Measurements from ENCODE around the gene DNAL4. TPM values are rescaled to one million over a fixed set of nuclear protein-coding genes. Genes with fewer than 3 reads are reported as not detected.

Gene DNAL4
- total and polyA plus RNA-seq, 2 of the 4 experiments (the other 2 are of a cell fraction), result 6.1 to 12.1 TPM

DNA sequence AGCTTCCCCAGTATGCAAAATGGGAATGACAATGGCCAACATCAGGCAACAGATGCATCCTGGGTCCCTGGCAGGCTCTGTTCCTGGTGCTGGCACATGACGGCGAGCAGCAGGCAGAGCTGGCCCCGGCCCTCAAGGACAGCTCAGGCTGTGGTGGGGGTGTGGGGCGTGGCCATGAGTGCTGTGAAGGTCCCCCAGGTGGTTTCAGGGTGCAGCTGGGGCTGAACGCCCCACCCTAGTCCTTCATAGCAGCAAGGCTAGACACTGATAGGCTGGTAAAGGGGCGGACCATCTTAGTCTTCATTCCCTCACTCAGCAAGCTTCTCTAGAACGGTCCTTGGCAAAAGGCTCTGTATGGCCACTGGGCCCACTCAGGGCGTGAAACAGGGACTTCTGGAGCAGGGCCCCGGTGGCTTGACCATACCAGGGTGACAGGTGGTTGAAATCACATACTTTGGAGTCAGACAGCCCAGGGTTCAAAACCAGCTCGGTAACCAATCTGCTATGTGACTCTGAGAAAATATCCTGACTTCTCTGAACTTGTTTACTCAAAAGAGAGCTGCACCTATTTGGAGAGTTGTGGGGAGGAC lies 34.8 kb upstream of the DNAL4 start:
- intact Hi-C loops (cut with micrococcal nuclease), result no loop called here
- Histone ChIP-seq H2BK15ac (ENCODE audit: low read depth, low read length) (no peak overlapping the region), H3K18ac (ENCODE audit: low read depth, low read length) (no peak overlapping the region), H3K36me3 (ENCODE audit: control insufficient read depth, insufficient read depth, low read length) (no peaks in the 10 kb centered on the region), H3K23ac (ENCODE audit: low read depth, low read length) (no peak overlapping the region), H3K27me3 (ENCODE audit: control insufficient read depth, insufficient read depth, low read length) (no peaks in the 10 kb centered on the region), H3K9ac (ENCODE audit: low read depth, low read length) (no peak overlapping the region), H3K4me2 (ENCODE audit: low read depth, low read length) (no peak overlapping the region), H3K79me1 (ENCODE audit: low read depth in 1 of 2, low read length in 2 of 2) (no peaks in the 10 kb centered on the region), H2AFZ (replicated peaks; ENCODE audit: low read length, poor library complexity) (no peak overlapping the region), H4K20me1 (ENCODE audit: insufficient read depth, low read length) (no peaks in the 10 kb centered on the region), H4K8ac (ENCODE audit: low read depth in 2 of 2, low read length in 2 of 2) (no peak overlapping the region), H2AK9ac (replicated peaks; ENCODE audit: low read depth, low read length, poor library complexity) (no peak overlapping the region), H2BK5ac (ENCODE audit: low read depth, low read length, poor library complexity, severe bottlenecking) (no peak overlapping the region), H3K4ac (ENCODE audit: low read depth, low read length) (no peak overlapping the region), H2AK5ac (ENCODE audit: low read depth, low read length) (no peak overlapping the region), H3K4me1 (ENCODE audit: control insufficient read depth, insufficient read depth, low read length) (no peaks in the 10 kb centered on the region), H3K14ac (replicated peaks; ENCODE audit: low read depth, low read length) (no peak overlapping the region), H3K4me3 (ENCODE audit: insufficient read depth, low read depth, low read length) (no peak overlapping the region), H2BK20ac (ENCODE audit: low read depth, low read length) (no peak overlapping the region), H3K56ac (ENCODE audit: extremely low read depth, insufficient read depth, low read length) (no peak overlapping the region), H3K9me1 (ENCODE audit: insufficient read depth, low read length) (no peaks in the 10 kb centered on the region), H4K91ac (ENCODE audit: insufficient read depth, low read depth, low read length) (no peak overlapping the region), H3K9me3 (ENCODE audit: control insufficient read depth, insufficient read depth, low read length) (no peaks in the 10 kb centered on the region), H2BK120ac (ENCODE audit: low read depth, low read length) (no peak overlapping the region), H3K27ac (ENCODE audit: insufficient read depth, low read length) (no peak overlapping the region), H4K5ac (ENCODE audit: low read depth, low read length) (no peak overlapping the region)
- TF ChIP-seq POLR2A (IDR thresholded peaks at IDR 0.05; ENCODE audit: low read depth, low read length) (no peak), CEBPB (IDR thresholded peaks at IDR 0.05; ENCODE audit: low read depth, low read length) (no peak), MXI1 (IDR thresholded peaks at IDR 0.05; ENCODE audit: borderline replicate concordance, low read depth, low read length) (no peak), CTCF (conservative IDR thresholded peaks at IDR 0.05; ENCODE audit: low read depth, low read length) (no peak), RFX5 (IDR thresholded peaks at IDR 0.05; ENCODE audit: low read depth, low read length) (no peak), USF2 (IDR thresholded peaks at IDR 0.05; ENCODE audit: low read depth, low read length) (no peak), RAD21 (IDR thresholded peaks at IDR 0.05; ENCODE audit: low read length) (no peak), FOS (IDR thresholded peaks at IDR 0.05; ENCODE audit: low read depth, low read length) (no peak), MAFK (IDR thresholded peaks at IDR 0.05; ENCODE audit: low read depth, low read length) (no peak), SMC3 (IDR thresholded peaks at IDR 0.05; ENCODE audit: low read depth, low read length) (no peak), NFE2L2 (IDR thresholded peaks at IDR 0.05; ENCODE audit: low read depth, low read length) (no peak), BHLHE40 (IDR thresholded peaks at IDR 0.05; ENCODE audit: low read depth, low read length) (no peak), RCOR1 (IDR thresholded peaks at IDR 0.05; ENCODE audit: insufficient replicate concordance, low read length) (no peak), MAZ (IDR thresholded peaks at IDR 0.05; ENCODE audit: borderline replicate concordance, low read depth, low read length) (no peak)
- TF ChIP-seq, protein P1, sequence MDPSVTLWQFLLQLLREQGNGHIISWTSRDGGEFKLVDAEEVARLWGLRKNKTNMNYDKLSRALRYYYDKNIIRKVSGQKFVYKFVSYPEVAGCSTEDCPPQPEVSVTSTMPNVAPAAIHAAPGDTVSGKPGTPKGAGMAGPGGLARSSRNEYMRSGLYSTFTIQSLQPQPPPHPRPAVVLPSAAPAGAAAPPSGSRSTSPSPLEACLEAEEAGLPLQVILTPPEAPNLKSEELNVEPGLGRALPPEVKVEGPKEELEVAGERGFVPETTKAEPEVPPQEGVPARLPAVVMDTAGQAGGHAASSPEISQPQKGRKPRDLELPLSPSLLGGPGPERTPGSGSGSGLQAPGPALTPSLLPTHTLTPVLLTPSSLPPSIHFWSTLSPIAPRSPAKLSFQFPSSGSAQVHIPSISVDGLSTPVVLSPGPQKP (IDR thresholded peaks at IDR 0.05; ENCODE audit: borderline replicate concordance, low read depth, low read length), result no peak
- BruUV-seq (replicated peaks), result no TSS peak
- in situ Hi-C loops (cut with MboI; ENCODE audit: low sequenced_read_pairs), result no loop called here
- POLR2A ChIA-PET (ENCODE audit: unreplicated experiment), result no interaction called here
- dilution Hi-C loops (cut with HindIII; ENCODE audit: low sequenced_read_pairs, unreplicated experiment), result no loop called here
- CTCF ChIA-PET, result interaction anchor here (0.6 kb wide), 1 partner anchor 1732 kb away, joined by 4 read pairs; no protein-coding TSS in a partner anchor
- ATAC-seq (ENCODE audit: low read depth) (no peak), DNase-seq (no peak)
- WGBS, 2 experiments (ENCODE audit: extremely low coverage in 2 of 2, insufficient read length in 1 of 2), result no CpG with 5 or more reads among the region's 10 CpGs
